ENCODE data around the gene ZDHHC11. TPM values are rescaled to one million over a fixed set of nuclear protein-coding genes. Genes with fewer than 3 reads are reported as not detected.
A peak's percentile ranks its signal among the peaks of the same experiment; 100 is the strongest.
"Not testable (repeated sequence)": the region's sequence is repeated elsewhere in the genome, so short reads cannot be mapped to it uniquely, and the experiment has no call there.

Gene ZDHHC11
- polyA plus RNA-seq, 2 donors = 2.4 to 4.0 TPM

- Histone ChIP-seq H3K27me3 (ENCODE audit: control insufficient read depth in 1 of 2, insufficient read depth in 2 of 2, low read length in 2 of 2) (no peaks in the 10 kb centered on the region), H3K27ac (ENCODE audit: low read depth in 2 of 2, low read length in 1 of 2) (no peak overlapping the region), H3K4me1 (ENCODE audit: control insufficient read depth in 2 of 2, insufficient read depth in 2 of 2, low read length in 1 of 2) (peaks cover 12 to 21% of the 10 kb centered on the region in 2 donors), H3K36me3 (ENCODE audit: control insufficient read depth in 2 of 2, insufficient read depth in 2 of 2, low read length in 1 of 2) (no peaks in the 10 kb centered on the region), H3K4me3 (ENCODE audit: low read depth in 1 of 2, low read length in 2 of 2) (no peak overlapping the region), H3K9me3 (ENCODE audit: control insufficient read depth in 2 of 2, insufficient read depth in 1 of 2, low read depth in 1 of 2, low read length in 1 of 2) (no peaks in the 10 kb centered on the region)
- 94% methylated on average over 22 of the region's 22 CpGs for WGBS, 2 donors
Measured at GRCh38 chr5:759781-760362, 90.9 kb downstream of the ZDHHC11 start.

DNA sequence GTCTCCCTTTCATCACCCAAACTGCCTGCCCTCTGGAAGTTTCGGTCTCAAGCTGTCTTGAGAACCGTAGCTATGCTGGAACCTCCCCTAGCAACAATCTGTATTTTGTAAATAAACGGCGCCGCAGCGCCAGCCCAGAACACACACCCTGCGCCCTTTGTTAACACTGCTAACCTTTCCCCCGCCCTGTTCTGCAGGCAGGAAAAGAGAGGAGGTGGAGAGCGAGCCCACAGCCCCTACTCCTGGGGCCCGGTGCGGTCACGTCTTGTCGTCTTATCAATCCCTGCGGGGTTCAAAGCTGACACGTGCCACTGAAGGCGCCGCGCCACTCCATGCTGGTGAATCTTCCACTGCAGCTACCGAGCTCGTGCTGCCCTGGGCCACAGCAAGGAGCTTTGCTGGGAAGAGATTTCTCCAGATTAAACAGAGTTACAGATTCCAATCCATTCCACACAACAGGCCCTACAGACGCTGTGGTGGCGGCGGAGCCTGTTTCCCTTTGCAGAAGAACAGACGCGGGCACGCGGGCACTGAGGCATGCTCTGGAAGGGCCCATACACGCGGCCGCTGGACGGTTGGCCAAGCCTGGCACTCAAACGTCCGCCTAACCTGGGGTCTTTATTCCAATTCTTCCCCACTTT is 91.6 kb downstream of the ZDHHC11 start:
- no peaks in the 10 kb centered on the region for H3K27me3 ChIP-seq (ENCODE audit: control insufficient read depth in 1 of 2, insufficient read depth in 2 of 2, low read length in 2 of 2)
- no peaks in the 10 kb centered on the region for H3K36me3 ChIP-seq (ENCODE audit: control insufficient read depth in 2 of 2, insufficient read depth in 2 of 2, low read length in 1 of 2)
- peak overlapping the region in 1 of 2 donors; percentile 20 for H3K4me3 ChIP-seq (ENCODE audit: low read depth in 1 of 2, low read length in 2 of 2)
- no peaks in the 10 kb centered on the region for H3K9me3 ChIP-seq (ENCODE audit: control insufficient read depth in 2 of 2, insufficient read depth in 1 of 2, low read depth in 1 of 2, low read length in 1 of 2)
- peak overlapping the region; percentile 25 to 78 for H3K27ac ChIP-seq (ENCODE audit: low read depth in 2 of 2, low read length in 1 of 2)
- H3K4me1 ChIP-seq (ENCODE audit: control insufficient read depth in 2 of 2, insufficient read depth in 2 of 2, low read length in 1 of 2) = peaks cover 12 to 21% of the 10 kb centered on the region in 2 donors
- 23 to 28% methylated on average over 33 of the region's 33 CpGs for WGBS, 2 donors

- peaks cover 12 to 21% of the 10 kb centered on the region in 2 donors for H3K4me1 ChIP-seq (ENCODE audit: control insufficient read depth in 2 of 2, insufficient read depth in 2 of 2, low read length in 1 of 2)
- no peak overlapping the region for H3K4me3 ChIP-seq (ENCODE audit: low read depth in 1 of 2, low read length in 2 of 2)
- no peaks in the 10 kb centered on the region for H3K36me3 ChIP-seq (ENCODE audit: control insufficient read depth in 2 of 2, insufficient read depth in 2 of 2, low read length in 1 of 2)
- H3K27me3 ChIP-seq (ENCODE audit: control insufficient read depth in 1 of 2, insufficient read depth in 2 of 2, low read length in 2 of 2) = no peaks in the 10 kb centered on the region
- WGBS, 2 donors = 65 to 69% methylated on average over 15 of the region's 15 CpGs
- H3K27ac ChIP-seq (ENCODE audit: low read depth in 2 of 2, low read length in 1 of 2) = peak overlapping the region; percentile 25 to 78
- no peaks in the 10 kb centered on the region for H3K9me3 ChIP-seq (ENCODE audit: control insufficient read depth in 2 of 2, insufficient read depth in 1 of 2, low read depth in 1 of 2, low read length in 1 of 2)
Measured at GRCh38 chr5:758698-759053, 92.1 kb downstream of the ZDHHC11 start.

GRCh38 chr5:757931-758697 is 92.7 kb downstream of the ZDHHC11 start:
- Histone ChIP-seq H3K27ac (ENCODE audit: low read depth in 2 of 2, low read length in 1 of 2) (no peak overlapping the region), H3K4me1 (ENCODE audit: control insufficient read depth in 2 of 2, insufficient read depth in 2 of 2, low read length in 1 of 2) (peaks cover 12 to 21% of the 10 kb centered on the region in 2 donors), H3K4me3 (ENCODE audit: low read depth in 1 of 2, low read length in 2 of 2) (no peak overlapping the region), H3K9me3 (ENCODE audit: control insufficient read depth in 2 of 2, insufficient read depth in 1 of 2, low read depth in 1 of 2, low read length in 1 of 2) (no peaks in the 10 kb centered on the region), H3K27me3 (ENCODE audit: control insufficient read depth in 1 of 2, insufficient read depth in 2 of 2, low read length in 2 of 2) (no peaks in the 10 kb centered on the region), H3K36me3 (ENCODE audit: control insufficient read depth in 2 of 2, insufficient read depth in 2 of 2, low read length in 1 of 2) (no peaks in the 10 kb centered on the region)
- 61 to 65% methylated on average over 21 of the region's 21 CpGs for WGBS, 2 donors

DNA sequence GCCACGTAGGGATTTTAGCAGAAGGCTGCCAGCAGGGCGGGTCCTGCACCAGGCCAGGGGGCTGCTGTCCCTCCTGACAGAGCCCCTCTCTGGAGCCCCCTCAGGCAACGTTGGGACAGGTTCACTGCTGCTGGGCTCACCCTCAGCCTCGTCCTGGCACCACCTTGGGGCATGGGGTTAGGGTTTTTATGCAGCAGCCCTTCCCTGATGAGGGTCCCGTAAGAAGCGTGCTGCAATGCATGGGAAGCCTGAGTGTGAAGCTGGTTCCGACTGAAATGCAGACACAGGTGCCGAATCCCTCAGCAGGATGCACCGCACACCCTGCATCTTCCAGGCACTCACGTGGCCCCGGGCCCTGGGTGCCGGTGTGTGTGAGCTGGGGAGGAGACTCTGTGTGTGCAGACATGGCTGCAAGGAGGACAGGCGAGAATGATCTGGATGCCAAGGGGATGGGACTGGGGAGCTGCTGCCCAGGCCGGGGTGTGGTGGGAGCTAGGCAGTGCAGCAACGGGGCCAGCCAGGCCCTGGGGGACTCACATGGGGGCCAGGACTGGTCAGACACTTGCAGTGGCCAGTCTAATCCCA is 93.3 kb downstream of the ZDHHC11 start:
- H3K27me3 ChIP-seq (ENCODE audit: control insufficient read depth in 1 of 2, insufficient read depth in 2 of 2, low read length in 2 of 2) = no peaks in the 10 kb centered on the region
- no peak overlapping the region for H3K27ac ChIP-seq (ENCODE audit: low read depth in 2 of 2, low read length in 1 of 2)
- H3K4me3 ChIP-seq (ENCODE audit: low read depth in 1 of 2, low read length in 2 of 2) = no peak overlapping the region
- no peaks in the 10 kb centered on the region for H3K36me3 ChIP-seq (ENCODE audit: control insufficient read depth in 2 of 2, insufficient read depth in 2 of 2, low read length in 1 of 2)
- WGBS, 2 donors = 61 to 73% methylated on average over 15 of the region's 15 CpGs
- H3K9me3 ChIP-seq (ENCODE audit: control insufficient read depth in 2 of 2, insufficient read depth in 1 of 2, low read depth in 1 of 2, low read length in 1 of 2) = no peaks in the 10 kb centered on the region
- peaks cover 12 to 21% of the 10 kb centered on the region in 2 donors for H3K4me1 ChIP-seq (ENCODE audit: control insufficient read depth in 2 of 2, insufficient read depth in 2 of 2, low read length in 1 of 2)

GRCh38 chr5:756865-757345 is 93.9 kb downstream of the ZDHHC11 start:
- Histone ChIP-seq H3K27ac (ENCODE audit: low read depth in 2 of 2, low read length in 1 of 2) (peak overlapping the region in 1 of 2 donors; percentile 20), H3K4me3 (ENCODE audit: low read depth in 1 of 2, low read length in 2 of 2) (no peak overlapping the region), H3K9me3 (ENCODE audit: control insufficient read depth in 2 of 2, insufficient read depth in 1 of 2, low read depth in 1 of 2, low read length in 1 of 2) (no peaks in the 10 kb centered on the region), H3K36me3 (ENCODE audit: control insufficient read depth in 2 of 2, insufficient read depth in 2 of 2, low read length in 1 of 2) (no peaks in the 10 kb centered on the region), H3K4me1 (ENCODE audit: control insufficient read depth in 2 of 2, insufficient read depth in 2 of 2, low read length in 1 of 2) (peaks cover 10 to 18% of the 10 kb centered on the region in 2 donors), H3K27me3 (ENCODE audit: control insufficient read depth in 1 of 2, insufficient read depth in 2 of 2, low read length in 2 of 2) (no peaks in the 10 kb centered on the region)
- 18 to 43% methylated on average over 11 of the region's 11 CpGs for WGBS, 2 donors

GRCh38 chr5:756171-756570 is 94.6 kb downstream of the ZDHHC11 start:
- Histone ChIP-seq H3K4me3 (ENCODE audit: low read depth in 1 of 2, low read length in 2 of 2) (no peak overlapping the region), H3K27me3 (ENCODE audit: control insufficient read depth in 1 of 2, insufficient read depth in 2 of 2, low read length in 2 of 2) (no peaks in the 10 kb centered on the region), H3K27ac (ENCODE audit: low read depth in 2 of 2, low read length in 1 of 2) (no peak overlapping the region), H3K36me3 (ENCODE audit: control insufficient read depth in 2 of 2, insufficient read depth in 2 of 2, low read length in 1 of 2) (no peaks in the 10 kb centered on the region), H3K9me3 (ENCODE audit: control insufficient read depth in 2 of 2, insufficient read depth in 1 of 2, low read depth in 1 of 2, low read length in 1 of 2) (no peaks in the 10 kb centered on the region), H3K4me1 (ENCODE audit: control insufficient read depth in 2 of 2, insufficient read depth in 2 of 2, low read length in 1 of 2) (peaks cover 8 to 18% of the 10 kb centered on the region in 2 donors)
- 83 to 86% methylated on average over 8 to 9 of the region's 10 CpGs for WGBS, 2 donors

- 59 to 76% methylated on average over 16 of the region's 16 CpGs for WGBS, 2 donors
Measured at GRCh38 chr5:754143-754632, 96.6 kb downstream of the ZDHHC11 start.

GRCh38 chr5:753567-754142 is 97.1 kb downstream of the ZDHHC11 start:
- H3K27me3 ChIP-seq (ENCODE audit: control insufficient read depth in 1 of 2, insufficient read depth in 2 of 2, low read length in 2 of 2); H3K4me3 ChIP-seq (ENCODE audit: low read depth in 1 of 2, low read length in 2 of 2); H3K9me3 ChIP-seq (ENCODE audit: control insufficient read depth in 2 of 2, insufficient read depth in 1 of 2, low read depth in 1 of 2, low read length in 1 of 2); H3K36me3 ChIP-seq (ENCODE audit: control insufficient read depth in 2 of 2, insufficient read depth in 2 of 2, low read length in 1 of 2); H3K27ac ChIP-seq (ENCODE audit: low read depth in 2 of 2, low read length in 1 of 2): not testable (repeated sequence)
- H3K4me1 ChIP-seq (ENCODE audit: control insufficient read depth in 2 of 2, insufficient read depth in 2 of 2, low read length in 1 of 2) = peaks cover 7 to 12% of the 10 kb centered on the region in 2 donors
- 80 to 86% methylated on average over 14 to 16 of the region's 19 CpGs for WGBS, 2 donors

More at GRCh38 chr5:754143-754632, 96.6 kb downstream of the ZDHHC11 start:
- H3K27ac ChIP-seq (ENCODE audit: low read depth in 2 of 2, low read length in 1 of 2); H3K36me3 ChIP-seq (ENCODE audit: control insufficient read depth in 2 of 2, insufficient read depth in 2 of 2, low read length in 1 of 2); H3K4me3 ChIP-seq (ENCODE audit: low read depth in 1 of 2, low read length in 2 of 2); H3K9me3 ChIP-seq (ENCODE audit: control insufficient read depth in 2 of 2, insufficient read depth in 1 of 2, low read depth in 1 of 2, low read length in 1 of 2); H3K27me3 ChIP-seq (ENCODE audit: control insufficient read depth in 1 of 2, insufficient read depth in 2 of 2, low read length in 2 of 2): not testable (repeated sequence)
- peaks cover 8 to 13% of the 10 kb centered on the region in 2 donors for H3K4me1 ChIP-seq (ENCODE audit: control insufficient read depth in 2 of 2, insufficient read depth in 2 of 2, low read length in 1 of 2)
